HG03378 (cell line): ENCODE results near the gene NHLRC2.
"Not testable (repeated sequence)": the region's sequence is repeated elsewhere in the genome, so short reads cannot be mapped to it uniquely, and the experiment has no call there.

Source experiments
- ATAC-seq: cut with Tn5 transposase; IDR thresholded peaks from one replicate; pipeline ENCODE4 v1.9.1; 2021; ENCODE audit warnings: mild to moderate bottlenecking, moderate library complexity; ENCODE audit not compliant: unreplicated experiment

The NHLRC2 gene

DNA sequence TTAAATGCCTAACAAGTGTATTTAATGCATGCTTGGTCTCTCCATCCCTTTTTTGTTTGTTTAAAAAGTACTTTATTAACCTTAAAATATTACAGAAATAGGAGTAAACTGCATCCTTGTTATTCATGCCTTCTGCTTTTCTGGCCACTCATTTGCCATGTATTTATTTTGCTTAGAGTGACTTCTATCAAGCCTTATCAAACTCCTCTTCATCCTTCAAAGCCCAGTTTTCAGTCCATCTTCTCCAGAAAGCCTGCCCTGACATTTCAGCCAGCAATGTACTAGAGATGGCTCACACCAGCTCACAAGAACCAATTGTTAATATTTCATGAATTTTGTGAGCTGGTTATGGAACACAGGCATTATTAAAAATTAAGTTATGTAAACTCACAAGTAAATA is 82.8 kb downstream of the NHLRC2 start:
- ATAC-seq: no peak

DNA sequence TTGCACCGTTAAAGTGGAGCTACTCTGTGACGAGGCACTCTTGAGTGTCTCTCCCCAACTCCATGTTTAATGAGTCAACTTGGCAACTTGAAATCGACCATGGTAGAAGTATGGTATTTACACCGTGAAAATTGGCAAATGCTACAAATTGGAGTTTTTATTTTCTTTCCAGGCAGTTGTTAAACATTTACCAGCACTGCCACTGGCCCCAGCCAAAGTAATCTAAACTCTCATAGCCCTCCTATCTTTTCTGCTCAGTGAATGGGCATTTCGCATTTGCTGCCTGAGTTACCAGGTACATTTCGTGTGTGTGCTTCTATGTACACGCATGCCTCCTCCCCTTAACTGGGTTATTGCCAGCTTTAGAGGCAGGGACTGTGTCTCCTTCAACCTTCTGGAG is 83.3 kb downstream of the NHLRC2 start:
- ATAC-seq: no peak

DNA sequence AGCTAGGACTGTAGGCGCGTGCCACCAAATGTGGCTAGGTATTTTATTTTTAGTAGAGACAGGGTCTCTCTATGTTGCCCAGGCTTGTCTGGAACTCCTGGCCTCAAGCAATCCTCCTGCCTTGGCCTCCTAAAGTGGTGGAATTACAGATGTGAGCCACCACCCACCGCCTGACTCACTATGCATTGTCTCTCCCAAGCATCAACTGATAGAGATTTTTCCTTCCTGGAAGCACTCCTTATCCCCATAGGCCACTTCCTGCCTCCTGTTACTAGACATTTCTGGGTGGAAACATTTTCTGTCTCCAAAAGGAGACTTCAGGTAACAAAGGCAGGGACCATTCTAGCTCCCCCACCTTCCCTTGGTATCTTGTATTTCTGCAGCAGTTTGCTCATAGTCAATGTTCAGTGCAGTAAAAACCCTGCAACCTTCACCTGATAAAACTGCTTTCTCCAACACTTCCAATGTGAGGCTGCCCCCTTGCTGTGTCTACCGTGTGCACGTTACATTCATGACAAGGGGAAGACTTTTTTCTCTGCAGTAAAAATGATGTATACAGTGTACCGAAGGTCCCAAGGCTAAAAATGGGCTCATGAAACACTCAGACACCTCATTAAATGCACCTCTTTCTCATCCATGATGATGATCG is 84.9 kb downstream of the NHLRC2 start:
- ATAC-seq: no peak

DNA sequence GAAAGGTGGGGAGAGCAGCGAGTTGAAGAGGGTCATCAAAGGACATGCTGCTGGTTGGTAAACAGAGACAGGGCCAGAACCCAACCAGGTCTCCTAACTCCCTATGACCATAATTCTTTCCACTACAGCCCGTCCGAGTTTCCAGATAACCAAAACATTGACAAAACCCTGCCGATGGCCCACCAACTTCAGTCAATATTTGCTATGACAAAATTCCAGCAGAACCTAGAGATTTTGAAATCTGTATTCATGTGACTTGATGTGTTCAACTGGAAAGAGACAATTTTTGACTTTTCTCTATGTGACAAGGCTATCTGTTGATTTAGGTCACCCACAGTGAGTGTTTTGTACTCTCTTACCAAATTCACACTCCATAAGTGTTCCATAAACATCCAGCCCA is 86.7 kb downstream of the NHLRC2 start:
- ATAC-seq: no peak

DNA sequence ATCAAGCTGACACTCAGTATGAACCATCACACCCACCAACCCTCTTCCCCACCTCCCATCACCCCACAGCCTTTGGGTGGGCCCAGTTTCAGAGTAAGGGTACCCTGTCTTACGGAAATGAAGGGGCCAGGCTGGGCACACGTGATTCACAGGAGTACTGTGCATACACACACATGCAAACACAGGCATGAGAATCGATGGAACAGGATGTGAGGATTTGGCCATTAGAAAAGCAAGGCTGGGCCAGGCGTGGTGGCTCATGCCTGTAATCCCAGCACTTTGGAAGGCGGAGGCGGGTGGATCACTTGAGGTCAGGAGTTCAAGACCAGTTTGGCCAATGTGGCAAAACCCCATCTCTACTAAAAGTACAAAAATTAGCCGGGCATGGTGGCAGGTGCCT is 88.7 kb downstream of the NHLRC2 start:
- ATAC-seq: not testable (repeated sequence)

DNA sequence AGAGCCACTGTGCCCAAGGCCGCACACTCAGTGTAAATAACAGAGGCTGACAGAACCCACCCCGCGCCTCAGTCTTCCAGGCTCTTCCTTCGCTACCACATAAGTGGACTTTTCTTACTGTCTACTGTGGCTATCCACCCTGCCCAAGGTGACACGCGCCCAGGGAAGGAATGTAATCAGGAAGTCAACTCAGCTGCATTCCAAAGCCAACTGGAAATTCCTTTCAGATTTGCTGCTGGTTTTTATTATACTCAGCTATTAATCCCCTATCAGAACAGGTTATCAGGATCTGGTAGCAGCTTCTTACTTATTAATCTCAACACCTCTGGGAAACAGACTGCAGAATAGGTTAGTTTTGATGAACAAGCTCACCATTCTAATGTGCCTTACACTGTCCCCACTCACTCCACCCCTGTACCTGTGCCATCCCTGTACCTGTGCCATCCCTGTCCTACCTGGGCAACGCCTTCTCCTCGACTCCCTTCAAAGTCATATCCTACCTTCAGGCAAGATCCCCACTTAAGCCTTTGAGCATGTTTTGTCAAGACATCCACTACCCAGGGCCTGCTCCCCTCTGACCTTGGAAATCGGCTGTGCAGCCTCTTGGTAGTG is 90.7 kb downstream of the NHLRC2 start:
- no peak for ATAC-seq

DNA sequence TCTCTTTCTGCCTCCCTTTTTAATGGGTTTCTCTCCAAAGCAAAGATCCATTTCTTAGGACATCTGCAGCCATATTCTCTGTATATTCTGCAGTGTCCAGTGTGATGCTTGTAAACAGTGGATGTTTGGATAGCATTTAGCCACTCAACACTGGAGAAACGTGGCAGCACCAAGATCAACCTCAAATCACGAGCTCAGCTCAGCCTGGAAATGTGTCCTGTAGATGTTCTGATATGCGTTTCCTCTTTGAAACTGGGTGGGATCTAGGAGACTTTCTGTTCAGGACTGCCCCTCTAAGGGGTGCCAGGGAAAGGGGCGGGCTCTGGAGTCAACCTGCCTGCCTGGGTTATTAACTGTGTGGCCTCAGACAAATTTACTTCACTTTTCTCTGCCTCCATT is 91.2 kb downstream of the NHLRC2 start:
- ATAC-seq: no peak

DNA sequence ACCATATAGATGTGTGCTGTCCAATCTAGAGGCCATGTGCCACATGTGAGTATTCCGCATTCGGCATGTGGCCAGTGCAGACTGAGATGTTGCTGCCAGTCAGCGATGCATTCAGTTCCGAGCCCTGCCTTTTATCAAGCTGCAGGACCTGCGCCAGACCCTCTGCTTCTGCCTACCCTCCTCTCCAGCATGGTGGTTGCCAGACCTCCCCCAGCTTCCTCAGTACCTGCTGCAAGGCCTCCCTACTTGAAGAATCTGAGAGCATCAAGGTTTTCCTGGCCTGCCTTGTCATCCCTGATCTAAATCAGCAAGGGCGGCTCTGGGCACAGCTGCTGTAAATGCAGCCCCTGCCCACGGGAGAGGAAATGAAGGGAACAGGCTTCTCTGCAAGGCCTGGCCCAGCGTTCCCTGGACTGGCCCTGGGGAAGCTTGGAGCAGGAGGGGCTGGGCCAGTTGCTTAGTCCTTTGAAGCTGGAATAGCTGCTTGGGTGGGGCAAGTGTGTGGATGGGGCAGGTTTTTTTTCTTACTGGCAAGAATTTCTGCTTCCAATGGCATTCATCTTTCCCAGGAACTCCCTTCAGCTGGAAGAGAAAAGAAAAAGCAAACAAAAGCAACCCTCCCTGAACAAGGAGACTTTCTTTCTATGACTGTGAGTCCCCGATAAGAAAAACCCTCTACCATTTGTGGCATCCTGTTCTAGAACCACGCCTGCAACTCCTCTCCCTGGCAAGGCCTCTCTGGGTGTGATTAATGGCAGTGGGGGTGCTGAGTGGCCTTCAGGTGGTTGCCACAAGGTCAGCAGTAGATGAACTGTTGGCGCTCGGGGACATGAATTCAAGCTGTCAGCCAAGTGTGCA is 93.0 kb downstream of the NHLRC2 start:
- ATAC-seq: no peak

DNA sequence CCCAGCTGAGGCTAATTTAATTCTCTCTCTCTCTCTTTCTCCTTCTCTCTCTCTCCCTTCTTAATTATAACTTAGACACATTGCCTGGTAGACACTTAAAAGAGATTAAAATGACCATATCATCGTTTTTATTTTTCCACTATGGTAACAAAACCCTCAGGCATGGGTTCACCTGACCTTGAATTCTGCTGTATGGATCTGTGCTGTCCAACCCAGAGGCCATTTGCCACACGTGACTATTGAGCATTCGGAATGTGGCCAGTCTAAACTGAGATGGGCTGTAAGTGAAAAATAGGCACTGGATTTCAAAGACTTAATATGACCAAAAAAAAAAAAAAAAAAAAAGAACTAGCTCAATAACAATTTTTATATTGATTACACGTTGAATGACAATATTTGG is 93.6 kb downstream of the NHLRC2 start:
- no peak for ATAC-seq

DNA sequence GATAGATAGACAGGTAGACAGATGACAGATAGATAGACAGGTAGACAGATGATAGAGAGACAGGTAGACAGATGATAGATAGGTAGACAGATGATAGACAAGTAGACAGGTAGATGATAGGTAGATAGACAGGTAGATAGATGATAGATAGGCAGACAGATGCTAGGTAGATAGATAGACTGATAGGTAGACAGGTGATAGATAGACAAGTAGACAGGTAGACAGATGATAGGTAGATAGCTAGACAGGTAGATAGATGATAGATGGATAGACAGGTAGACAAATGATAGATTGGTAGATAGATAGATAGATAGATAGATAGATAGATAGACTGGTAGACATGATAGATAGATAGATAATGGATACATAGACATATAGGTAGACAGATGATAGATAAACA is 95.8 kb downstream of the NHLRC2 start:
- no peak for ATAC-seq

DNA sequence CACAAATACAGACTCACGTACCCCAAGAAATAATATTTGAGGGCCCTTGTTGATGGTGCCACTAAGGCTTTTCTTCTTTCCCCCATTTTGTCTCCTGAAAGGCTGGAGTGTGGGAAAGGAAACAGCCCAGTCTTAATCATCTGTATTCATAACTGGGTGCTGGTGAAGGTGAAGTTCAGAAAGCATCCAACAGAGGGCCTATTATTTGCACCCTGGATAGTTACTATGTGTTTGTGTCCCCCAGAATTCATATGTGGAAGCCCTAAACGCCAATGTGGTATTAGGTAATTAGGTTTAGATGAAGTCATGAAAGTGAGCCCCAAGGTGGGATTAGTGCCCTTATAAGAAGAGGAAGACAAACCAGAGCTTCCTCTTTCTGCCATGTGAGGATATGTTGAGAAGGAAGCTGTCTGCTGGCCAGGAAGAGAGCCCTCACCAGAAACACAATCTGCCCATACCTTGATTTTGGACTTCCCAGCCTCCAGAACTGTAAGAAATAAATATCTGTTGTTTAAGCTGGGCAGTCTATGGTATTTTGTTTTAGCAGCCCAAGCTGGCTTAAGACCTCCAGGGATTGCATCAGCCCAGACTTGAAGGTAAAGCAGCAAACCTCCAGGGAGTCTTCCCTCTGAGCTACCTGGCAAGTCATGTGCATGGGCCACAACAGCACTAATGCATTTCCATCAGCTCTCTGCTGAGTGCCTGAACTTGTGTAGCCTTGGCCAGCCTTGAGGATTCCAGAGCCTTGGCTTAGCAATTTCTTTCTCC is 99.2 kb downstream of the NHLRC2 start:
- no peak for ATAC-seq

DNA sequence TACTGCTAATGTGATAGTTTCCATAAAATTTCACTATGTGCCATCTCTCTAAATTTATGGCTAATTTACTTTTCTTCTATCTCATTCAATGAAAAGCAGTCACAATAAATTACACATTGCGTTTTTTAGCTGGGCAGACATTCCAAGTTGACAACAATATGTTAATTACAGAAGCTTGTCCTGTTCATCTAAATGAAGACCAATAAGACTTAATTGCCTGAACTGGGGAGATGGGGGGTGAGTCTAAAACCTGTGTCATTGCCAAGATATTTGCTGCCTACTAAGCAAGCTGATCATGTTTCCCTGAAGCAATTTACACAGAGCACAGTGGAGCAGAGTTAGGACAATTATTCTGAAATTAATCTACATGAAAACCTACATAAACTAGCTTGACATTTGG is 99.9 kb downstream of the NHLRC2 start:
- no peak for ATAC-seq

DNA sequence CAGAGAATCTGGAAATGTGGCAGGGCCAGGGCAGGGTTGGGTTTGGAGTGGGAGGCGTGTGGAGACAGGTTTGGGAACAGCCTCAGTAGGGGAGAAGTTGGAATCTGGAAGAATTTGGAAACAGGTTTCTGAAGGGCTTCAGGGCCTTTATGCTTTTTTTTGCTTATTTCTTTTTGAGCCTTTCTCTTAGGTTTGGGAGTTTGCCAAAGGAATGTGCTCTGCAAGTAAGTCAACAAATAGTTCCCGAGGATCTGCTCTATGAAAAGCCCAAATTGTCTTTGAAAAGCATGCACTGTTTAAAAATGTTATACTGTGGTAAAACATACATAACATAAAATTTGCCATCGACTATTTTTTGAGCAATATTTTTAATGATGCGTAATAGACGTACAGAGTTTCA is 102.6 kb downstream of the NHLRC2 start:
- no peak for ATAC-seq

DNA sequence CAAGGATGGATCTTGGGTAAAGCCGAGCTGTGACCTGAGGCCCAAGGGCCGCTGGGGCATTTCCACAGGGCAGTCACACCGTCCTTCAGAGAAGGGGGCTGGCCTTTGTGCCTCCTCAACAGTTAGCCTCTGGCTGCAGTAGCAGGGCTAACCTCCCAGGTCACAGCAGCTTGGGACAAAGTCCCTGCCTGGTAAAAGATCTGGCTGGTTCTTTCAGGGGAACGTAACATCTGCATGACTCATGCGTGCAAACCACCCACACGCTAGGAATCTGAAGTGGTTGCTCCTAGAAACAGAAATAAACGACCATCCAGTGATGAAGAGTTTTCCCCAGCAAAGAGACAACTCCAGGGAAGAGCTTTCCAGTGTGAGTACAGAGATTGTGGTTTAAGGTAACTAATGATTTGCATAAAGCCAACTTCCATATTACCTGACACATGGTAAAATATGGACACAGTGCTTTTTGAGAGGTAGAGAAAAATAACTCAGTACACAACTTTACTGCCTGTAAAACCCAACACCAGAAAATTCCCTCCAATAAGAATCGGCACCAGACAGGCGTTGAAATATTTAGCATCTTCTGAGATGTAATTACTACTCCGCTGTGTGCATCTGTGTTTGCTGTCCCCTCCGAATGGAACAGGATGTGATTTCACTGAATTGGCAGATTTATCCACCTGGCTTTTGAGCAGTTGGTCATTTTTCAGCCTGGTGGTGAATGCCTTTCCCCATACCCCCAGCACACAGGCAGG is 104.3 kb downstream of the NHLRC2 start:
- ATAC-seq: no peak

DNA sequence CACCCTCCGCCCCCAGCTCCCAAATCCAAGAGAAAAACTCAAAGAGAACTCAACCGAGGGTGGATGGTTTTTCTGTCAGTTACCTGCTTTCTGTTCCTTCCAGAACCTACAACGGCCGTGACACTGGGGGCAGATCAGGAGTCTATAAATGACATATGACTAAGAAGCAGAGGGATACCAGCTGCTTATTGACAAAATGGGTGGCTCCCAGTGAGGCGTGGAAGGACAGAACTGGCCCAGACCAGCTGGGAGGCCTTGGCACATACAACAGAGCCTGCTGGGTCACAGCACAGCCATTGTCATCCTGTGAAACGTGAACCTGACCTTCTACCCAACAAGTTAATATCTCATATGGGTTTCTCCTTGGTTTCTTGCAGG is 104.9 kb downstream of the NHLRC2 start:
- peak; percentile 52 for ATAC-seq

DNA sequence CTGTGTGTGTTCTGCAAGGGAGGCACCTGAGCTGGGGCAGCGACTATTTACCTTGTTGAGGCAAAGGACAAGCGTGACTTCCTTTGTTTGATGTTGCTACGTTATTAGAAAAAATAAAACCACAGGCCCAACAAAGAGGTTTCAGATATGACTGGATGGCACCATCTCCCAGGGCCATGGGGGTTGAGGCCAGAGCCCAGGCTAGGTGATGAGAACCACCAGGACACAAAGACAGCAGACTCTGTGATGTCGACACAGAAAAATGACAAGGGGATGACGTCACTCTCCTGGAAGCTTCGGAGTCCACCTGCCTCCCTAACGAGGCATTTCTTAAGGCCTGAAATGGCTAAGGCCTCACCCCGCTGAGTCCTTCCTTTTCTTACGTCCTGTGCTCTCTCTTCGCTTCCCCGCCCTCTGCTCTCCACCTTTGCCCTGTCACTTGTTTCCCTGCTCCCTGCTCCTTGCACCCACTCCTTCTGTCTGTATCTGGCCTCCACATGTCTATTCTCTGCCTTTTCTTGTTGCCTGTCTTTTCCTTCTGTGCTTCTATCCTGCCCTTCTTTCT is 106.2 kb downstream of the NHLRC2 start:
- peak; percentile 51 for ATAC-seq

DNA sequence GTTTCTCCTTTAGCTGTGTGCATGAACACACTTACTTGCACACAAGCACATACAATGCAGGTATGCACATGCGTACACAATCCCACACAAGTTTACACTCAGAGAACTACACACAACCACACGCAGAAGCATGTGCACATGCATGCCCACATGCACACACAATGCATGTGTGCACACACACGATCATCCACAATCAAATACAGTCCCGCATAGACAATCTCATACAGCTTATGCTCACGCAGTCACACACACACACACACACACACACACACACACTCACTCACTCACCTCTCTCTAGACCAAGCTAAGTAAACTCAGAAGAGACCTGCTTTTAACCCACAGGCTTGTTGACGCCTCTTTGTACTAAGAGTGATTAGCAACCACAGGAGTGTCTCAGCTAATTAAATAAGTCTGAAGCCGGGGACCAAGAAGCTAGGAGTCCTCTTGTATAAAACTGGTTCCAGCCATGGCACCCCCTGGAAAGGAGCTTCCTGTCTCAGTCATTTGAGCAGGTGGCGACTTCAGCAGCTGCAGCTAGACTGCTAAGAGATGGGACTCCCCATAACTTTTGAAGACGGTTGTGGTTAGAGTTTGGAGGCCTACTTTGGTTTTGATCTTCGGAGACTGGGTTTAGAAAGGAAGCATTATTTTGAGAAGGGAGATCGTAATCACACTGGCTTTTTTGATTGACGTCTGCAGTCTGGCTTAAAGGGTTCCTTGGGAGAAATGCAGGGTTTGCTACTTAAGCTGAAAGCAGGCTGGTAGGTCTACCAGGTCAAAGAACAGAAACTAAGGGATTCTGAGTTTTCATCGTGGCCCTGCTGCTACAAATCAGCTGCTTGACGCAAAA is 106.9 kb downstream of the NHLRC2 start:
- peak; percentile 61 for ATAC-seq

DNA sequence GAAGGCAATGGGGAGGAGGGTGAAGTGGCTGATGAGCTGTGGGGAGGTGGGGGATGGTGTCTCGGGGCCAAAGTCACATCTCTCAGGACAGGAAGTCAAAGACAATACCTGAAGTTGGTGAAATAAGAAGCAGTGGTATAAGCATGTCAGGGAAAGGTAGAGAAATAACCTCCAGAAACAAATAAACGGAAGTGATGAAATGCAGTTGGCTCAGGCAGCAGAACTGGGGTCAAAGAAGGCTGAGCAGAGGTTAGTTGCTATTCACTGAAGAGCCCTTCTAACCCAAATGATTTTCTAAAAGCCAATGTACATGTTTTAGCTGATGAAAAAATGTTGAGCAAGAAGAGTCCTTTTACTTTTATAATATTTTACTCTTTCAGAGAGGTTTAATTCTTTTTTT is 110.6 kb downstream of the NHLRC2 start:
- no peak for ATAC-seq

DNA sequence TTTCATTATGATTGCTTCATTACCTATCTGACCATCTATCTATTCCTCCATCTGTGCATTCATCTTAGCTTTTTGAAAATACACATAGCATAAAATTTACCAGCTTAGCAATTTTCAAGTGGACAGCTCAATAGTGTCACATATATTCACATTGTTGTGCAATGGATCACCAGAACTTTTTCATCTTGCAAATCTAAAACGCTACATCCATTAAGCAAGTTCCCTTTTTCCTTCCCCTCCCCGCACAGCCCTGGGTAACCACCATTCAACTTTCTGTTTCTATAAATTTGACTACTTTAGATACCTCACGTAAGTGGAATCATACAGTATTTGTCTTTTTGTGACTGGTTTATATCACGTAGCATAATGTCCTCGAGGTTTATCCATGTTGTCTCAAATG is 111.2 kb downstream of the NHLRC2 start:
- ATAC-seq: peak; percentile 41
